AG09309 (cell line): Measurements from ENCODE around the gene REEP1.

Source experiments
- DNase-seq: peaks from one replicate; pipeline ENCODE4 v3.0.0-alpha.2; 2010; ENCODE audit warnings: low read depth
- H3K4me3 ChIP-seq: 2 replicates; pipeline ENCODE4 v1.5.1; 2011; ENCODE audit warnings: mild to moderate bottlenecking, low read depth, low read length, moderate library complexity; ENCODE audit not compliant: control insufficient read depth
- CTCF ChIP-seq: IDR thresholded peaks from 2 replicates; pipeline ENCODE4 v1.5.1; 2011; ENCODE audit warnings: mild to moderate bottlenecking, low read depth, low read length, inconsistent platforms; ENCODE audit not compliant: insufficient read depth, control insufficient read depth; ENCODE audit errors: missing control alignments

REEP1 gene

GRCh38 chr2:86296947-86297346, 40.5 kb downstream of the REEP1 start:
- no peak for TF ChIP-seq CTCF
- no peak for DNase-seq

DNA sequence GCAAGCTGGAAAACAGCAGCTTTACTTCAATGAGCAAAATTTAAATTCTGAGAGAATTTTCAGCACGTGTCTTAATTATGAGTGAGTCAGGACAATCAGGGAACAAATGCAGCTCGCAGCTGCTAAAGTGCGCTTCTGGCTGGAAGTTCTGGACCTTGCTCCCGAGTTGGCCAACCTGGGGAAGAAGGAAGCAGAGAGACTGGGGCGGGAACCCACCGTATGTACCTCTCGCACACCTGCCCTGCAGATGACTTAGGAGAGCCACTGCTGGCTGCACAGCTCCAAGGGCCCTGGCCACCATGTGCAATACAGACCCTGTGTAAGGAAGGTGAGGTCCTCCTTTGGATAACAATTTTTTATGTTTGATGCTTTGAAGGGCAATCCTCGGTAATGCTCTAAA, 42.4 kb downstream of the REEP1 start:
- no peak for DNase-seq
- H3K4me3 ChIP-seq = no peak overlapping the region
- TF ChIP-seq CTCF = no peak

More at GRCh38 chr2:86296947-86297346, 40.5 kb downstream of the REEP1 start:
- H3K4me3 ChIP-seq = no peak overlapping the region

- TF ChIP-seq CTCF = no peak
- H3K4me3 ChIP-seq = no peak overlapping the region
- no peak for DNase-seq
Measured at GRCh38 chr2:86293612-86294011, 43.8 kb downstream of the REEP1 start.

DNA sequence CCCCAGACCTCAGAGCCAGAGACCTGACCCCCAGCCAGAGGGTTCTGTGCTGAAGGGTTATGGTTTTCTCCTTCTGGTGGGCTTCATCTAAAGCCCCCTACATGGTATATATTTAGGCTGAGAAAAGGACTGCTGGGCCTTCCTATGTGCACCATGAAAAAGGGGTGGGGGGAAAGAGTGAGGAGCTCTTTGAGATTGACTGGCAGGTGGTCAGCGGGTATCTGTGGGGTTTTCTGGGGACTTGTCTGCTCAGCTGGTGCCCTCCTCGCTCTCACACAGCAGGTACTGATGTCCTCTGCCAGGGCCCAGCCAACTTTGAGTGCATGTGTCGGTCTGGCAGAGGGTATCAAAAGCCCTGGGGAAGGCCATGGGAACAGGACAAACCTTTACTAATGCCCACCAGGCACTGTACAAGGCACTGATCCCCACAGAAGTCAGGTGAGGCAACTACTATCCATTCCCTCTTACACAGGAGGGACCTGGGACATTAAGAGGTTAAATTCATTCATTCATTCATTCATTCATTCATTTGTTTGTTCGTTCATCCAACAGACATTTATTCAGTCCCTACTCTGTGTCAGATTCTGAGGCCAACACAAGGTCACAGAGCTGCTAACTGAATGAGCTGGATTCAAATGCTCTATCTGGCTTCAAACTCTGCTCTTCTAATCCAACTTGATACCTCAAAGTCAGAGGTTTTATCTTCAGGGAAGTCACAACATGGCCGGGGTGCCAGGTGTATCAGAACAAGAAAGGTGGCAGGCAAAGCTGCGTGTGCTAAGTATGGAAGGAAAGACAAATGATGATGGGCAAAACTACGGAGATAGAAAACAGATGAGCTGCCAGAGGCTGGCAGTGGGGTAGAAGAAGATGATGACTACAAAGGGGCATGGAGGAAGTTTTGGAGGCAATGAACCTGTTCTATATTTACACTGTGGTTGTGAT, 44.6 kb downstream of the REEP1 start:
- TF ChIP-seq CTCF = no peak
- DNase-seq = no peak
- H3K4me3 ChIP-seq = no peak overlapping the region

DNA sequence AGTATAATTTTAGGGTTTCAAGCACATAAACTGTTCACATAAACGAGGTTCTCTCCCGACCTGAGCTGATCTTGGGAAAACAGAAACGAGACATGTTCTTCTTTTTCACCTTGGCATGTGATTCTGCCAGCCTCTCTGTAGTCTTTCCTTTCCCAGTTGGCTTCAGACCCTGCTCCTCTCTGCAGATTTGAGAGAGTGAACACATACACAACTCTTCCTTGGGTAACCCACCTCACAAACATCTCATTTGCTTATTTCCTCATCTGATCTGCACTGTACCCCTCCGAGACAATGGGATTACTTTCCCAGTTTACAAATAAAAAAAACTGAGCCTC, 46.1 kb downstream of the REEP1 start:
- no peak for TF ChIP-seq CTCF
- no peak overlapping the region for H3K4me3 ChIP-seq

GRCh38 chr2:86290596-86291327, 46.7 kb downstream of the REEP1 start:
- H3K4me3 ChIP-seq = no peak overlapping the region
- no peak for TF ChIP-seq CTCF
- no peak for DNase-seq

More for the DNA sequence above, 46.1 kb downstream of the REEP1 start:
- no peak for DNase-seq
